COLO829 (cell line): ENCODE data around the gene SART3.
"Not testable (repeated sequence)": the region's sequence is repeated elsewhere in the genome, so short reads cannot be mapped to it uniquely, and the experiment has no call there.

Experiments used
- DNase-seq: peaks from one replicate; pipeline ENCODE4 v3.0.0; 2012; ENCODE audit warnings: low spot score

The SART3 gene

DNA sequence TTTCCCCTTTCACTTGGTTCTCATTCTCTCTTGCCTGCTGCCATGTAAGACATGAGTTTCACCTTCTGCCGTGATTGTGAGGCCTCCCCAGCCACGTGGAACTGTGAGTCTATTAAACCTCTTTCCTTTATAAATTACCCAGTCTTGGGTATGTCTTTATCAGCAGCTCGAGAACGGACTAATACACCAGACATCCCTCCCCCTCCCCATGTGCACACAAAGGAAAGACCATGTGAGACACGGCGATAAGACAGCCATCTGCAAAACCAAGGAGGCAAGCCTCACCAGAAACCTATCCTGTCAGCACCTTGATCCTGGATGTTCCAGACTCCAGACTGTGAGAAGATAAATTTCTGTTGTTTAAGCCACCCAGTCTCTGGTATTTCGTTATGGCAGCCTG, 75.6 kb downstream of the SART3 start:
- DNase-seq, result not testable (repeated sequence)

DNA sequence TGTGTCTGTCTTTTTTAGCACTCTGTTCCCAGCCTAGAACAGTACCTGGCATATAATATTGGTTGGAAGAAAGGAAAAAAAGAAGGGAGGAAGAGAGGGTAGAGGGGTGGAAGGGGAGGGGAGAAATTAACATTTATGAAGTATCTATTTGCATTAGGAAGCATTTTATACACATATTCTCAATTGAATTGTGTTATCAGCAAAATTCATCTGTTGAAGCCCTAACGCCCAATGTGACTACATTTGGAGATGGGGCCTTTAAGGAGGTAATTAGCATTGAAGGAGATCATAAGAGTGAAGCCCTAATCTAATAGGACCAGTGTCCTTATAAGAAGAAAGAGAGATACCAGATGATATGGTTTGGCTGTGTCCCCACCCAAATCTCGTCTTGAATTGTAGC, 76.1 kb downstream of the SART3 start:
- no peak for DNase-seq

DNA sequence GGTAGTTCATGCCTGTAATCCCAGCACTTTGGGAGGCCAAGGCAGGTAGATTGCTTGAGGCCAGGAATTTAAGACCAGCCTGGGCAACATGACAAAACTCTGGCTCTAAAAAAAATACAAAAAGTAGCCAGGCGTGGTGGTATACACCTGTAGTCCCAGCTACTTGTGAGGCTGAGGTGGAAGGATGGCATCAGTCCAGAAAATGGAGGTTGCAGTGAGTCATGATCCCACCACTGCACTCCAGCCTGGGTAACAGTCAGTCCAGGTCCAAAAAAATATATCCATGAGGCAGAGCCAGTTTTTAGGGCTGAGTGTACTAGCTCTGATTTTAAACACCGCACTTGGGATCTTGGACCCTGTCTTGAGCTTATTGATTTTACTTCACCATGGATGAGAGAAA, 76.5 kb downstream of the SART3 start:
- no peak for DNase-seq

DNA sequence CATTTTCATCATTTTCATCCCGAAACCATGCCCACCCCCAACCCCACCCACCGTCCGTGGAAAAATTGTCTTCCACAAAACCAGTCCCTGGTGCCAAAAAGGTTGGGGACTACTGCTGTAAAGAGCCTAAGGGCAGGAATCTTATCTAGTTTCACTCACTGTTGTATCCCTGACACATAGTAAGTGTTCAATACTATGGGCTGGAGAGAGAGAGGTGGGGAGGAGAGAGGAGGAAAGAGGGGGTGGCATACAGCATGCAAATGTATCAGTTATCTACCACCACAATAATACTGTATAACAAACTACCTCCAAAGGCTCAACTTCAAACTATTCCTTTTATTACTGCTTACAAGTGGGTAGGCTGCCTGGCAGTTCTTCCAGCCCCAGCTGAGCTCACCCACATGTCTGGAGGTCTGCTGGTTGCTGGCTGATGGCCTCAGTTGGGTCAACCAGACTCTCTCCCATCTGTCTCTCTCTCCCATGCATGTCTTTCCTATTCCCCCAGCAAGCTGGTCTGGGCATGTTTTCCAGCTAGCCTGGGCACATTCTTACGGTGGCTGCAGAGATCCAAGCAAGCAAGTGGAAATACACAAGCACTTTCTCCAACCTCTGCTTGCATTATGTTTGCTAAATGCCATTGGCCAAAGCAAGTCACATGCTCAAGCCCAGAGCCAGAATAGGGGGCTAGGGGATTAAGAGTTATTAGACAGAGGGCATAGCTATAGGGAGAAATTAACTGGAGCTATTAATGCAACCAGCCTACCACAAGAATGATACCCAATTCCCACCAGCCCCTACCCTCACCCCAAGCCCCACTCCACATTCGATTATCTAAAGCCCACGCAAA, 77.5 kb downstream of the SART3 start:
- DNase-seq, result no peak

DNA sequence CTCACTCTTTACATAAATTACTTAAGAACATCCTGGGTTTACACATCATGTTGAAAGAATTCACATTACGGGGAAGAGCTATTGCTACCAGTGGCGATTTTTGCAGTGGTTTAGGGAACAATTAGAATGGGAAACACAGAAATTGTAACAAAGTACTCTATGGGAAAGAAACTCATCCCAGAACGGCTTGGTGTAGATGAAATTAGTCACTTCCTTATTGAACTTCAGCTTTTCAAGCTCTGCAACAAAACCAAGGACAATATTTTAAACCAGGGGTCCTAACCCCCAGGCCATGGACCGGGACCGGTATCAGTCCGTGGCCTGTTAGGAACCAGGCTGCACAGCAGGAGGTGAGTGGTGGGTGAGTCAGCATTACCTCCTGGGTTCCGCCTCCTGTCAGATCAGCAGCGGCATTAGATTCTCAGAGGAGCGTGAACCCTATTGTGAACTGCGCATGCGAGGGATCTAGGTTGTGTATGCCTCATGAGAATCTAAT, 78.2 kb downstream of the SART3 start:
- no peak for DNase-seq

DNA sequence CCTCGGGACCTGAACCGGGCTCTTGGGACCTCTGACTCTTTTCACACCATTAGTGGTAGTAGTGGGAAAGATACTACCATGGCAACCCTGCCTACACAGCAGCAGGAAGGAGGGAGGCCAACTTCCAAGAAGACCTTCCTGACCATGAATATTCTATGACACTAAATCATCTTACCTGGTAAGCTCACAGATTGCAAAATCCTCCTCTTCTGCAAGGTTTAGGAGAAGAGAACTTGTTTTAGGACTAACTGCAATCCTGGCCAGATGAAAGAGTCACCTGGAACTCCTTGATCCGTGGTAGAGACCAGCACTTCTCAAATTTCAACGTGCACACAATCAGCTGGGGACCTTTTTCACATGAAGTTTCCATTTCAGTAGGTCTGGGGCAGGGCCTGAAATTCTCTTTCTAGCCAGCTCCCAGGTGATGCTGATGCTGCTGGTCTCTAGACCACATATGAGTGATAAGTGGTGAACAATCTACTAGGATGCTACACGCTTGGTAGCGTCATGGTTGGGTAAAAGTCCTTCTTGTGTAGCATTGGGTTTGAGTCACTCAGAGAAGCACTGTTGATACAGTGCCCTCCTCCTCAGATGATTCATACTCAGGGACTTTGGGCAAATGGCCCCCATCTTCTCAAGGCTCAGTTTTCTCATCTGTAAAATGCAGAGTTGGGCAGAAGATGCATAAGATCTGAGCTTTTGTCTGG, 81.5 kb downstream of the SART3 start:
- DNase-seq, result no peak

DNA sequence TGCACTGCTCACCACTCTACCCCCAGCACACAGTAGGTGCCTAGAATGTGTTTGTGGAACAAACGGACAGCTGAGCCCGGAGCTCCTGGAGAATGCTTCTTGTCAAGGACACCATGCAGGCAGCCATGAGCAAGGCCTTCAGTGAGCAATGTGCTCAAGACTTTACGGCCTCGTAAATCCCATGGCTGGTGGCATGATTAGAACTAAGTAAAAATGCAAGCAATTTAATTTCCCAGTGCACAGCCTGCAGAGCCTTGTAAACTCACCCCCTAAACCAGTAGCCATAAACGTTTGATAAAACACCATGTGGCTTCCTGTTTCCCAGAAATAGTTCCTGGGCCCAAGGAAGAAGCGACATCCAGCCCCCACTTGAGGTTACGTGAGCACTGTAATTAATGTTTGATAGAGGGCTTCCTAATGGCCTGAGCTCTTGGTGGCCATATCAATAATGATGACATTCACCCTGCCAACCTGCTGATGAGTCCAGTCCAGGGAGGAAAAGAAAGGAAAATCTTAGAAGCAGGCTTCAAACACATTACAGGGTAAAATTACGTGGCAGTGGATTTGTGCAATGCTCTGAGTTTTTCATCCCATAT, 82.3 kb downstream of the SART3 start:
- DNase-seq, result no peak

DNA sequence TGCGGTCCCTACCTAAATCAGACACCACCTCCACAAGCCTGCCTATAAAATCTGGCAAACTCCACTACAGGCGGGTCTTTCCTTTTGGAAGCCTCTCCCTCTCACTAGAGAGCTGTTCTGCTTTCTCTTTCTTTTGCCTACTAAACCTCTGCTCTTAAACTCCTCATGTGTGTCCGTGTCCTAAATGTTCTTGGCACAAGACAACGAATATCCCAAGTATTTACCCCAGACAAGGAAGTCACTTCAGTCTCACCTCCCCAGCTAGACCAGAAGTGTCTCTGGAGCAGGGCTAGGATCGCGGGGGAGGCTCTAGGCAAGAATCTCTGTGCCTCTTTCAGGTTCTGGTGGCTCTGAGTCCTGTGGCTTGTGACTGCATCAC, 83.1 kb downstream of the SART3 start:
- DNase-seq, result no peak

DNA sequence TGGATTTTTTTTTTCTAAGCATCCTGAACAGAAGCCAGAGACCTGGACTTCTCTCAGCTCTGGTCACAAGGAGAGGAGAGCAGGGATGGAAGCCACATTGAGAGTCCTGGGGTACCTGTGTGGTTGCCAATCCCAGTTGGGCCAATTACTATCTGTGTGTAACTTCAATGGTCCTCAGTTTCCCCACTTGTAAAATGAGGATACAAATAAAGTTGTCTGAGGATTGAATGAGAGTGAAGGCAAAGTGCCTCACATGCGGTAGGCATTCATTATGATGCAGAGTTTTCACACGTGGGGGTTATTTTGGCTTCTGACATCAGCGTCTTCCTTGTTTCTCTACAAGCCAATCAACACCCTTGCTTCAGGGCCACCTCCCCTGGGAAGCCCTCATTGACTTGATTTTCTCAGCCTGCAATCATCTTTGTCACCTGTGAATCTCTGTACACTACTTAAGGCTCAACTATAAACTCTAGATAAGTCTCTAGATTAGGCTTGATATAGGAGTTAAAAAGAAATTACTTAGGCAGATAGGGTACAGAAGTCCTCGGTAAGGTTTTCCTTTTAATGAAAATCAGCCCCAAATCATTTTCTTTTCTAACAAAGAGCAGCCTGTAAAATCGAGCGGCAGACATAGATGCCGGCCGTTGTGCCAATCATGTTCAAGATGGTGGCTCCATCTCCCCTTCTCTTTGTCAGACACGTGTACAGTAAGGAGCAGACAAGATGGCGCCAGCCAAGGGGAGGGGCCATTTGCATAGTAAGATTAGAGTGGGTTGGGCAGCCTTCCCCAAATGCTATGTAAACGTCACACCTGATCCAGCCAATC, 83.7 kb downstream of the SART3 start:
- no peak for DNase-seq

DNA sequence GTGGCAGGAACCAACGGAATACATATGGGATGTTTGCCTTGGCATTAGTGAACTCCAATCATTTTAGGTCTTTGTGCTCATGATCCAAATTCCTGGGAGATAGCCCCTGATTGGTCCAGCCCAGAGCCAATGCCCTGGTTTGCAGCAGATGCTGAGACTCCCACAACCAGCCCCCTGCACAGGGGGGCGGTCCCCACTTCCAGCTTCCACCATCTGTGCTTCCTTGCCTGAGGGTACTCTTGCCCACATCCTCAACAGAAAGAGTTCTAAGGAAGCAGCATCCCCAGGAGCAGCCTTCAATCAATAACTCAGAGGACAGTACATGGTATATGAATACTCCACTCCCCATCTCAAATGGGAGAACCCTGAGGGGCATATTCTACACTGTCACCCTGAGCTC, 85.6 kb downstream of the SART3 start:
- no peak for DNase-seq

DNA sequence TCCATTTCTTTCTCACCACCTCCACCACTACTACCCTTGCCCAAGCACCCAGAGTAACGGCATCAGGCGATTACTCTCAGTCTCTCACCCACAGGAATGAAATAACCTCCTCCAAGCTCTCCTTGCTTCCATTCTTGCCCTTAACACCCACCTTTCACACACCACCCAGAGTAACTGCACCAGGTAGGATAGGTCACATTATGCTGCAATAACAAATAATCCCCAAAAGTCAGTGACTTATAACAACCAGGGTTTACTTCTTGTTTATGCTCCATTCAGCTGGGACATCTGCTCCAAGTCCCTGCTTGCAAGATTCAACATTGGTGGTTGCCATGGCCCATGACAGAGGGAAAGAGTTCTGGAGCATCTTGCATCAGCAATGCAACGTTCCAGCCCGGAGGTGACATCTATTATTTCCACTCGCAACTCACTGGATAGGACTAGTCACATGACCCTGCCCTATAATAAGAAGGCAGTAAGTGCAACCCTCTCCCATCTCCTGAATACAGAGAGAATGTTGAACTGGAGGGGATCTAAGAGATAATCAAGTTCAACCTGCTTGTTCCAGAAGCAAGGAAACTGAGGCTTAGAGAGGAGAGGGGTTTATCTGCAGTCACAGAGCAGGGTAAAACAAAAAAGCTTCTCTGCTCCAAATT, 87.4 kb downstream of the SART3 start:
- DNase-seq, result no peak
